GM12864 (cell line): ENCODE measurements around the gene COL6A3.

Experiments
- DNase-seq: peaks from one replicate; pipeline ENCODE4 v3.0.0-alpha.2; 2011; ENCODE audit warnings: low read depth
- H3K4me3 ChIP-seq: 2 replicates; pipeline ENCODE4 v1.5.1; 2011; ENCODE audit warnings: mild to moderate bottlenecking, low read depth, low read length, control low read depth
- TF ChIP-seq, protein P1 (sequence below): IDR thresholded peaks from 2 replicates; pipeline ENCODE4 v1.5.1; 2011; ENCODE audit warnings: low read depth, mild to moderate bottlenecking, moderate library complexity, low read length, control low read depth, inconsistent platforms; ENCODE audit errors: missing control alignments

Gene COL6A3

DNA sequence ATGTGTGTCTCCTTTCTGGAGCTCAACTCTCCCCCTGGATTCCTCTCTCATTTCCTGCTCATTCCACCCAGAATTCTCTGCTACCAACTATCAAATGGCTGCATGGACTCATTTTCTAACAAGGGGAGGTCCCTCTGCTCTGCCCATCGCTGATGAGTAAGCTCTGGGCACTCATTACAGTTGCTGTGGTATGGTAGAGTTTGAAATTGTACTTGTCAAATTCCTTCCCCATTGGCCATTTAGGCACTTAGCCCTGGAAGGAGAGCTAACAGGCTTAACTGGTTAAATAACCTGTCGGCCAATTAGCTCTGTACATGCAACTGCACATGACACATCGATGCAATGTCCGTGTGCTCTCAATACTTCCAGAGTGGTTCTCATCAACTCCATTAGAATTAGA, 20.4 kb downstream of the COL6A3 start:
- TF ChIP-seq, protein P1, sequence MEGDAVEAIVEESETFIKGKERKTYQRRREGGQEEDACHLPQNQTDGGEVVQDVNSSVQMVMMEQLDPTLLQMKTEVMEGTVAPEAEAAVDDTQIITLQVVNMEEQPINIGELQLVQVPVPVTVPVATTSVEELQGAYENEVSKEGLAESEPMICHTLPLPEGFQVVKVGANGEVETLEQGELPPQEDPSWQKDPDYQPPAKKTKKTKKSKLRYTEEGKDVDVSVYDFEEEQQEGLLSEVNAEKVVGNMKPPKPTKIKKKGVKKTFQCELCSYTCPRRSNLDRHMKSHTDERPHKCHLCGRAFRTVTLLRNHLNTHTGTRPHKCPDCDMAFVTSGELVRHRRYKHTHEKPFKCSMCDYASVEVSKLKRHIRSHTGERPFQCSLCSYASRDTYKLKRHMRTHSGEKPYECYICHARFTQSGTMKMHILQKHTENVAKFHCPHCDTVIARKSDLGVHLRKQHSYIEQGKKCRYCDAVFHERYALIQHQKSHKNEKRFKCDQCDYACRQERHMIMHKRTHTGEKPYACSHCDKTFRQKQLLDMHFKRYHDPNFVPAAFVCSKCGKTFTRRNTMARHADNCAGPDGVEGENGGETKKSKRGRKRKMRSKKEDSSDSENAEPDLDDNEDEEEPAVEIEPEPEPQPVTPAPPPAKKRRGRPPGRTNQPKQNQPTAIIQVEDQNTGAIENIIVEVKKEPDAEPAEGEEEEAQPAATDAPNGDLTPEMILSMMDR = no peak
- DNase-seq = no peak
- no peak overlapping the region for H3K4me3 ChIP-seq

DNA sequence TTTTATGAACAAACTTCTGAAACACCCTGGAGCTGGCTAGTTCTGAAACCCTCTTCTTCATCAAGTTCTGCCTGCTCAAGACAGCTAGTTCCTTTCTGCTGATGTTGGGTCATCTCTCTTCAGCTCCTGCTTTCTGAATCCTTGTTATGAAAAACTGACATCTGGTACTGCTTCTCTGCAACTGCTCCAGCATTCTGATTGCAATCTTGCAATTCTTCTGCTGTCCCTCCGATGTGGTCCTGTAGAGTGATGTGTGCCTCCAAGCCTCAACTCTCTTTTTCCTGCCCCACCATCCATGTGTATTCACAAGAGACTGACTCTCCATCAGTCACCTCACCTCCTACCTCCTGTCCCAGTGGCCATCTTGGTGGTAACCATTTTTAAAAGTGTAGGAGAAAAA, 21.8 kb downstream of the COL6A3 start:
- DNase-seq = no peak
- H3K4me3 ChIP-seq = no peak overlapping the region
- TF ChIP-seq, protein P1 = no peak

DNA sequence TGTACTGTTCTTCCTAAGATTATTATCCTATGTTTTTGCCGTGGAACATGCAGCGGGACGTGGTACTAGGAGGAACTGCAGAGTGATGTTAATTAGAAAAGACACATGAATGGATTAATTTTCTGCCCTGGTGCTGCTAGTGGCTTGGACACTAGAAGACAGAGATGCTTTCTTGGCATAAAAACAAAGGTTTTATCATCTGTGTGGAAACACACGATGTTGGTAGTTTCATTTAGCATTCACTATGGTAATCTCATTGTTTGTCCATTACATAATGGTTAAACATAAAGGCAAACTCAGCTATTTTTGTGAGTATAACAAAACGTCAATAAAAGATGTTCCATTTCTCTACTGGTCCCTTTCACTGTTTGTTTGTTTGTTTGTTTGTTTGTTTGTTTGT, 22.8 kb downstream of the COL6A3 start:
- DNase-seq = no peak
- TF ChIP-seq, protein P1 = no peak

DNA sequence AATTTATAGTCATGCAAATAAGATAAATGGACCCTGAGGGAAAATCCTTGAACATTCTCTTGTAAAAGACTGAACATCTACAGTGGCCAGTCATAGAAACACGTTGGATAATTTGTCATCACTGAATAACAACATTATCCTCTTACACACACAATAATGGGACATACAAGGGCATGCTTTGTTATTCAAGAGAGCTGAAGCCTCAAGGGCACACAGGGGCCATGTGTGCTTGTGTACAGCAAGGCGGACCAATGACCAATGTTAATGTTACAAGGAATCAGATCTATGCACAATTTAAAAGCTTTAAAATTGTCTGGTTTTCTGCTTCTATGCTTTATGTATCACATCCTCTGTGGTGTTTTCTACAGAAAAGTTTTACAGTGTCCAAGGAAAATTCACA, 23.7 kb downstream of the COL6A3 start:
- no peak overlapping the region for H3K4me3 ChIP-seq
- TF ChIP-seq, protein P1 = no peak
- DNase-seq = no peak

More for the DNA sequence above, 22.8 kb downstream of the COL6A3 start:
- no peak overlapping the region for H3K4me3 ChIP-seq

DNA sequence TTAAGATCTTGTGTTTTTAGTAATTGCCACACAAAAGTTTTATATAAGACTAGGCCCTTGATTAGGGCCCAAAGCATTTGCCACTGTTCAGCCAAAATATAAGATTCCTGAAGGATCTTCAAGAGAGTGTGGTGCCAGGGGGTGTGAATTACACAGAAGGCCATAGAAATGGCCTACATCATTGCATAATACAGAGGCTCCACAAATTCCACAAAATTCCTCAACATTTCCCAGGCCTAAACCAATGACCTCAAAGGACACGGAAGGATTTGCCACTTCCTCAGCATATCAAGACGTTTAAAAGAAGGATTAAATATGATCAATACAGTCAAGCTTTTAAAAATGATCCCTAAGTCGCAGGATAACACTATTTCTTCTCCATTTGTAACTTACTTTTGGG, 24.1 kb downstream of the COL6A3 start:
- no peak overlapping the region for H3K4me3 ChIP-seq
- DNase-seq = no peak
- TF ChIP-seq, protein P1 = no peak

DNA sequence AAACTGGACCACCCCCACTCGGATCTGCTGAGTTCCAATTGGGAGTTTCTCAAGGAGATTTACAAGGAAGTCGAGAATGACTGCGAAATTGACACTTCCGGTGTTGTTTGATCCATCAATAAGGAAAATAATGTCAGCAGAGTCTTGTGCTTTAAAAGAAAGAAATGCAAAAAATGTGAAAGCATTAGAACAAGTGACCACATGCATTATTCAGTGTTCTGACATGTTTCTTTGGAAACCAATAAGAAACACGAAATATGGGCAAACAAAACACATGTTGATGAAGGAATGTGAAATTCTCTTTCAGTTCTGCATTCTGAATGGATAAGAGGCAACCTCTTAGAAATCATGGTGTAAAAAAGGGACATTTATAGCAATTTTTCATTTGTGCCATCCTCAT, 25.9 kb downstream of the COL6A3 start:
- H3K4me3 ChIP-seq = no peak overlapping the region
- TF ChIP-seq, protein P1 = no peak

DNA sequence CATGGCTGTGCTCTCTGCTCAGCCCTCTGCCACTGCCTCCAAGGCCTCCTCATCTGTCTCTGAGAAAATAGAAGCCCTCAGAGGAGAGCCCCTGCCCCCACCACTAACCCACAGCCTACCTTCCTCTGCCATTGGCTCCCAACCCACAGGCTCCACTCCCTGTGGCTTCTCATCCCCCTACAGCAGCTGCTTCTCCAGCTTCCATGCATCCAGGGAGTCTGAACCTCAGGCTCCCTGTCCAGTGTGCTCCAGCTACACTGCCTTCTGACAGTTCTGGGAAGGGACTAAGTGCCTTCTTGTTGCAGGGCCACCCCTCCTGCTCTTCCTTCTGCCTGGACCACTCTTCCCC, 29.3 kb downstream of the COL6A3 start:
- TF ChIP-seq, protein P1 = no peak
- no peak for DNase-seq
- no peak overlapping the region for H3K4me3 ChIP-seq

More for the DNA sequence above, 25.9 kb downstream of the COL6A3 start:
- DNase-seq = no peak
